Ureter (tissue), 1 donor: Measurements from ENCODE around the gene TLX1. TPM values are rescaled to one million over a fixed set of nuclear protein-coding genes. Genes with fewer than 3 reads are reported as not detected.

Source experiments
- DNase-seq: peaks from one replicate; pipeline ENCODE4 v3.0.0-alpha.2; 2020; ENCODE audit warnings: low spot score
- total RNA-seq: library from RNA; stranded (reverse); gene quantifications from one replicate; pipeline ENCODE4 v1.2.4, GENCODE V29; 2023
- donor health status: DM: yes; HTN: yes; CAD: no.

Gene TLX1
- total RNA-seq, 1 donor from 2014 or later: not detected

DNA sequence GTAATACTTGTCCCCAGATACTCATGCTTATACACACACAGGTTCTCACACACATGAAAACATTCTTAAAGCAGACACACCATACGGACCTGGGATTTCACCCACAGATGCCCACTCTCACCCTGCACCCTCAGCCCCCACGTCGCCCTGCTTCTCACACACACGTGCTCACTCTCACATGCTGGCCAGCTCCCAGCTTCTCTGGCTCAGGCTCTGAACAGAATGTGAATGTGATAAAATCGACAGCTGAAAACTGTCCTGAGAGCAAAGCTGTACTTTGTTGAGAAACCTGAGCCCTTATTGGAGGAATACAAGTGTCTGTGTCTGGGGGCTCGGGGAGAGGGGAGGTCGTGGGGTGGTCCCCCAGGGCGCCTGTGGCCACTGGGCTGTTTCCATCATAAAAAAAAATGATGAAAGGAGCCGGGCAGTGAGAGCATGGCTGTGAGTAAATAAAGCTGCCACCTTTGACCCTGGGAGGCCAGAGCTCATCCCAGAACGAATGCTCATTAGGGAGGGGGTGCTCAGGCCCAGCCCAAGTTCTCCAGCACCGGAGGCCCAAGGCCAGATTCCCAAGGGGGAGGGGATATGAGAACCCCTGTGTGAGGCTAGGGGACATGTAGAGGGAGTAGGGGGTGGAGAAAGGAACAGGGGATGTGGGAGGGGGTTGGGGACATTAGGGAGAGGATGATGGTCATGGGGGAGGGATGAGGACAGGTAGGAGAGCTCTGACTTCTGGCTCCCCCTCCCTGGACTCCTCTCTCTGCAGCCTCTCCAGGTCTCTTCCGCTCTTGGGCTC, 18.1 kb upstream of the TLX1 start:
- no peak for DNase-seq

GRCh38 chr10:101113890-101114403, 17.2 kb upstream of the TLX1 start:
- DNase-seq: no peak

- no peak for DNase-seq
These were observed 16.5 kb upstream of the TLX1 start for GRCh38 chr10:101114646-101115045.

- DNase-seq: no peak
These were observed 14.3 kb upstream of the TLX1 start for GRCh38 chr10:101116754-101117153.

DNA sequence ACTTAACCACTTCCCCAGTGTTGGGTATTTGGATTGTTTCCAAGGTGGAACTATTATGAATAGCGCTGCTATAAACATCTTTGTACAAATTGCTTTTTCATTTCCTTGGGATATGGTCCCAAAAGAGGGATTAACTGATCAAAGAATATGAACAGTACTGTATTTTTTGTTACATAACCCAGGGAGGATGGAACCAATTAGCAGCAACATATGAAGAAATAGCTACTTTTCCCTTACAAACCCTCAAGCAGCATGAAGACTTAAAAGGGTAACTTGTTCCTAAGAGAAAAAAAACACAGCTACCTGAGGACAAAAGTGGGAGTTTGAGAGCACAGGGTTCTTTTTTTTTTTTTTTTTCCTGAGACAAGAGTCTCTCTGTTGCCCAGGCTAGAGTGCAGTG, 13.1 kb upstream of the TLX1 start:
- DNase-seq: no peak

DNA sequence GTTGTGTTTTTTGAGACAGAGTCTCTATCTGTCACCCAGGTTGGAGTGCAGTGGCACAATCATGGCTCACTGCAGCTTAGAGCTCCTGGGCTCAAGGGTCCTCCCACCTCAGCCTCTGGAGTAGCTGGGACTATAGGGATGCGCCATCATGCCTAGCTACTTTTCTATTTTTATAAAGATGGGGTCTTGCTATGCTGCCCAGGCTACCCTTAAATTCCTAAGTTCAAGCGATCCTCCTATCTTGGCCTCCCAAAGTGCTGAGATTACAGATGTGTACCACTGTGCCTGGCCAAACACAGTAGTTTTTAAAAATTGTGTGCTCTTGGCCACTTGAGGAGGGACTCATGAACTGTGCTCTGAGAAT, 10.6 kb upstream of the TLX1 start:
- DNase-seq: no peak

DNA sequence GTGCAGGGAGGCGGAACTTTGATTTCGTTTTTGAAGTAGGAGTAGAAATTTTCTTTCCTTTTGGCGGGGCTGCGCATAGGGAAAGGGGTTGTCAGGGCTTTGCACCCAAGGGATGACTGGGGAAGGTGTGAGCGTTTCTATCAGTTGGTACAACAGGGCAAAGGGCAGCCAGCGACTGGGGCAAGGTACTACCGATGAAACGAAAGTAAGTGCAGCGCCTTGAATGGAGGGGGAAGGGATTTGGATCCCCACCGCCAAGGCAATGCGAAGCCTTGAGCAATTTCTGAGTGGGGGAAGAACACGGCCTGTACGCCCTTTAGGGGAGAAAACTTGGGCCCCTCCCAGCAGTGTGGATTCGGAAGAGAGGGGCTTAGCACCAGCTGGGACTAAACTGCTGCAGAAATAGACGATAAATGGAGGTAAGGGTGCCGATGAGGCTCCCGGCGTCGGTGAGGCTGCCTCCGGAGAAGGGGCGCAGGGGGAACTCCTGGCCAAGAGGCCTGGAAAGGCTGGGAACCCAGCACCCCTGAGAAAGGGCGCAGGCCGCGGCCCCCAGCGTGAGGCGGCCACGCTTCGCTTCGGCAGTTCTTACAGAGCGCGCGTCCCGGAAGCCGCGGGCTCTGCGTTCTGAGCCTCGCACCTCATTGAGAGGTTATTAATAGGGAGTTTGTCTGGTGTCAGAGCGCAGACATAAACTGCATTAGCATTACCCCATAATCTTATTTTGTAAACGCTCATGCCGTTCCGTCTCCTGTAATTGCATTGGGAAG, 10.0 kb upstream of the TLX1 start:
- no peak for DNase-seq

DNA sequence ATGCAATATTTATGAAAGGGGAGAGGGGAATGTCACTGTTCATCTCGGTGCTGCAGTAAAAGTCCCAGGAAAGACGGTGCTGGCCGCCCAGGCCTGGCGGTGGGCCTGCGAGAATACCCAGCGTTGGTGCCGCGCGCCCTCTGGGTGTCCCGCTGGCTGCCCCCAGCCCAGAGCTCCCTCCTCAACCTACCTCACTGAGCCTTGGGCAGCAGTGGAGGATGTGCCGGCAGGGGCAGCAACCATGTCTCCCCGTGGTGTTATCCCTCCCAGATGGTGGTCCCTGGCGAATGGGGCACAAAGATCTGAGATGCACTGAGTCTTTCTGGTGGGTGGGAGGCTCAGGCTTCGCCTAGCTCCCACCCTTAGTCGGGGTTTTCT, 9.5 kb upstream of the TLX1 start:
- DNase-seq: no peak

DNA sequence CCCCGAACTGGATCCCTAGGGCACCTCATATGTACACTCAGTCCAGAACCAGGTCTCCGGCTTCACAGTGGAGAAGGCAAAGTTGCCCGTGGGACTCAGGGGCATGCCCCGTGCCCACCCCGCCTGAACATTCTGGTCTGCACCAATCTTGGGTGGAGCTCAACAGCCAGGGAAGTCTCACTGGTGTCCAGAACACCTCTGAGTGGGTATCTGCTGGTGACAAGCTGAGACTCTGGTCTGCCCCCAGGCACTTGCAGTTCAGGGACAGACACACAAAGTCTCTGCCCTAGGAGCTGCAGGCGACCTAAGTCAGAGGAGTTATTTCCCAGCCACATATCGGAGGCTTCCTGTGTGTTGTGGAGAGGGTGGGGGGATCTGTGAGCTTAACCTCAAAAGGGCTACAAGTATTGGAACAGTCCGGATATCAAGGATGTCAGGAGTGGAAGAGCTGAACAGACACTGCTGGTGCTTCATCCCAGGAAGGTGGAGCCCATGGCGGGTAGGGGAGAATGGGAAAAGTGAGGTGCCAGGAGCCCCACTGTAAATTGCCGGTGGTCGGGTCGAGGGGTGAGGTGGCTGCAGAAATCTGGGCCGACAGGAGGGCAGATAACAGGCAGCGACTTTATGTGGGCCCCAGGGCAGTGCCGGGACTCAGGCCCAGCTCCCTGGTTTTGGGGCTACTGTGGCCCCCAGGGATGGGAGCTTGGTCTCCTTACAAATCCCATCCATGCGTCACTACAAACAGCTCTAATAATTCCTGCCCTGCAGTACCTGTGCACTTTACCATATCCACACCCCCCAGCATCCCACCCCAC, 8.6 kb upstream of the TLX1 start:
- DNase-seq: no peak

DNA sequence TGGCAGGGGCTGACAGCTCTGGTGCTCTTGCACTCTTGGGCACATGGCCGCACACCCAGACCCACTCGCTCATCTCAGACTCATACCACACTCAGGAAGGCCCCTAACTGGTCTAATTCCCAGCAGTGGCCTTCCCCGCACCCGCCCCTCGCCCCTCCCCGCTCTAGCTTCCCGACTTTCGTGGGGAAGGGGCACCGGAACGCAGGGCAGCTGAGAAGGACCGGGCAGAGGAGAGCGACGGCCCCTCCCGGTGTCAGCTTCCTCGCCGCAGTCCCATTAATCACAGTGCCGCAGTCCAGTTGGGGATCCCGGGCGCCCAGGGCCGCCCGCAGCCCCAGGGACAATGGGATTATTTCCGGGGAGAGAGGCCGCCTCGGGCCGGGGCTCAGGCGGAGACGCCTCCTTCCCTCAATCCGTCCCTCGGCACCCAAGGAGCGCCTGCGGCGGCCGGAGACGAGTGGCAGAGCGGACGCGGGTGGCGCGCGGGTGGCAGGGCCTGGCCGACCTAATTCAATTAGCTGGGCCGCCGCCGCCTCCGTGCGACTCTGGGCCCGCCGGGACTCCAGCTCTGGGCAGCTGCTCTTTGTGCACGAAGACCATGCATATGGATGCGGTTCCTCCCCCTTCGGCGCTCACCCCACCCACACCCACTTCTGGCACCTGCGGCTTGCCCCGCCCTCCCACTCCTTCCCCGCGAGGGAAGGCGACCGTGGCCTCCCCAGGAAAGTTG, 7.8 kb upstream of the TLX1 start:
- DNase-seq: no peak

- no peak for DNase-seq
These were observed 7.1 kb upstream of the TLX1 start for GRCh38 chr10:101123815-101124617.

DNA sequence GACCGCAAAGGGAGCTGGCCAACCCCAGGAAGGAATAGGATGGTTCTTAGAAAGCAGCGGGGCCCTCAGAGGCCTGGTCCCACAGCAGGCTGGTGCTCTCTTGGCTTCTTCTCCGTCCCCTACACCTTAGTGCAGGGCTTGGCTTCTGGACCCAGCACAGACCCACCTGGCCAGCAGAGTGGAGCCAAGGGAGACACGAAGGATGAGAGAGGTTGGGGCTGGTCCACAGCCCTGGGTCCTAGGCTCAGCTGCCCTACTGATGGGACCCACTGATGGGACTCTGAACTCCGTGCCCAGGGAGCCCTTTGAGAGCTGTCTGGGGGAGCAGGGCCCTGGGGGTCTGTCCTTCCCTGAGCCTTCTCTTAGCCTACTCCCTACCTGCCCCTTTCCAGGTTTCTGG, 6.2 kb upstream of the TLX1 start:
- no peak for DNase-seq

- peak; percentile 29 for DNase-seq
These were observed 4.1 kb upstream of the TLX1 start for GRCh38 chr10:101126684-101127628.

DNA sequence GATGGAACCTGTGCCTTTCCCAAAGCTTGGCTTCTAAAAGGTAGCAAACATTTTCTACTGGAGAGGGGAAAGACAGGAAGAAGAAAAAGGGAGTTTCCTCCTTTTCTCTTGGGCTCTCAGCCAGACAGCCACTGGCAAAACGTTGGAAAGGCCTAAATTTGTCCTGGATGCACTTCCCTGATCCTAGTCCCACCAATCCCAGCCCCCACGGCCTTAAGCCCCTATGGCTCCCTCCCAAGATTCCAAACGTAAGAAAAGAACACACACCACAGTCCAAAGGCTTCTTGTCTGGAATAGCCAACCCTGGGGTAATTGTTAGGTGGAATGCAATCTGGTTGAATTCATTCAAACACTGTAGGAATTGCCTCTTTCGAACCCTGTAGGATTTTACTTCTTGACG, 959 bp upstream of the TLX1 start:
- DNase-seq: no peak

DNA sequence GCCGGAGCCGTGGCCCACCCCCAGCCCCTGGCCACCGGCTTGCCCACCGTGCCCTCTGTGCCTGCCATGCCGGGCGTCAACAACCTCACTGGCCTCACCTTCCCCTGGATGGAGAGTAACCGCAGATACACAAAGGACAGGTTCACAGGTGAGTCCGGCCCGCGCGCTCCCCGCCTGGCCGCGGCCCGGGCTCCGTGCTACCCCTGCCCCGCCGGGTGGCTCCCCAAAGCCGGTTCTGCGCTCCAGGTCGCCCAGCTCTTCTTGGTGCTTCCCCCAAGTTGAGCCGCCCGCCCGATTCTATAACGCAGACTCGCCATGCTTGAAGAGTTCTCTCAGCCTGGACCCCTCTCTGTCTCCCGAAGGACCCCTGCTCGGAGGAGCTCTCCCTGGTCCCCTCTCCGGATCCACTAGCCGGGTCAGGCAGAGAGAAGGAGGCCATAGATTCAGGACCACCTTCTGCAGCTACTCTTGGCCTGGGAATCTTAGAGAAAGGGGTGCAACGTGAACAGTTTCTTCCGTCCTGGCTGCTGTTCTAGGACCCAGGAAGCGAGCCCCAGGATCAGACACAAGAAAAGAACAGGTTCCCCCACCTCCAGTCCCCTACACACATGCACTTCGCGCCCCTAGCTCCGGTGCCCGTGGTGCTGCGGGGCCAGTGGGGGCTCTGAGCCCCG, 999 bp downstream of the TLX1 start:
- no peak for DNase-seq

GRCh38 chr10:101132636-101133473, 1.8 kb downstream of the TLX1 start:
- DNase-seq: no peak

DNA sequence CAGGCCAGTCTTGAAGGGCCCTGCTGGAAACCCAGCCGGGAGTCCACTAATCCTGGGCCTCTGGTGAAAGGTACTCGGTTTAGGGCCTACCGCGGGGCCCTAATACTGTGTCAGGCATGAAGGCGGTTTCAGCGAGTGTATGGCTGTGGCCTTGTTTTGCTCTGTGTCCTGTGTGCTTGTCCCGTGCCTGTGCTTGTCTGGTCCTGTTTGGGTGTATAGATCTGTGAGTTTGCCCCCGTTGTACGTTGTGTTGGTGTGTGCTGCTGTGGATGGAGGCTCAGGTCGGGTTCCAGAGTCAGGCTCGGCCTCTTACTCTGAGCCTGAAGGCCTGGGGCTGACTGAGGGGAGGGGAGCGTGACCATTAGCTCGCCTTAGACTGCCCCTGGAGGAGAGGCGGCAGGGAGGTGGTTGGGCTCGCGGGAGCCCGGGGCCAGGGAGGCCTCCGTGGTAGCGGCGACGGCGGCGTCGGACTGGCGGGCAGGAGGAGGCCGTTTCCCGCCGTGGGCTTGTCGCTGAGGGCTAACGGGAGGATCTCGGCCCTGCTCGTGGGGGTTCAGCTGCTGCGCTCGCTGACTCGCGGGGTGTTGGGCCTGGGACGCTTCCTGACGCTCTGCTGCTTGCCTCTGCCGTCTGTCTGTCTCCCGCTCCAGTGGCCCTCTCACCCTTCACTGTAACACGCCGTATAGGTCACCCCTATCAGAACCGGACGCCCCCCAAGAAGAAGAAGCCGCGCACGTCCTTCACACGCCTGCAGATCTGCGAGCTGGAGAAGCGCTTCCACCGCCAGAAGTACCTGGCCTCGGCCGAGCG, 2.6 kb downstream of the TLX1 start:
- no peak for DNase-seq
